ENCODE results near the gene ZNF143.

ZNF143 gene

GRCh38 chr11:9527481-9528135 is 66.8 kb downstream of the ZNF143 start:
- Histone ChIP-seq H3K4me3 (ENCODE audit: low read length in 2 of 2) (no peak overlapping the region), H3K9me3 (ENCODE audit: control insufficient read depth in 2 of 2, low read length in 2 of 2) (no peaks in the 10 kb centered on the region), H3K27ac (ENCODE audit: low read length) (peak overlapping the region; percentile 31), H3K9ac (ENCODE audit: low read length in 2 of 2) (peak overlapping the region in 1 of 2 donors; percentile 1), H3K27me3 (ENCODE audit: control insufficient read depth in 1 of 2, insufficient read depth in 2 of 2, low read length in 2 of 2) (no peaks in the 10 kb centered on the region), H3K4me1 (ENCODE audit: control insufficient read depth, insufficient read depth, low read length) (peaks cover 24% of the 10 kb centered on the region), H3K36me3 (ENCODE audit: control insufficient read depth in 2 of 2, insufficient read depth in 2 of 2, low read length in 2 of 2) (peaks cover 0 to 4% of the 10 kb centered on the region in 2 donors)

- peak overlapping the region; percentile 31 for H3K27ac ChIP-seq (ENCODE audit: low read length)
- H3K4me1 ChIP-seq (ENCODE audit: control insufficient read depth, insufficient read depth, low read length), result peaks cover 24% of the 10 kb centered on the region
- no peak overlapping the region for H3K9ac ChIP-seq (ENCODE audit: low read length in 2 of 2)
- H3K4me3 ChIP-seq (ENCODE audit: low read length in 2 of 2), result no peak overlapping the region
- no peaks in the 10 kb centered on the region for H3K9me3 ChIP-seq (ENCODE audit: control insufficient read depth in 2 of 2, low read length in 2 of 2)
- H3K27me3 ChIP-seq (ENCODE audit: control insufficient read depth in 1 of 2, insufficient read depth in 2 of 2, low read length in 2 of 2), result no peaks in the 10 kb centered on the region
- H3K36me3 ChIP-seq (ENCODE audit: control insufficient read depth in 2 of 2, insufficient read depth in 2 of 2, low read length in 2 of 2), result peaks cover 0 to 4% of the 10 kb centered on the region in 2 donors
These were observed 67.3 kb downstream of the ZNF143 start for GRCh38 chr11:9528136-9528501.

- Histone ChIP-seq H3K9me3 (ENCODE audit: control insufficient read depth in 2 of 2, low read length in 2 of 2) (no peaks in the 10 kb centered on the region), H3K36me3 (ENCODE audit: control insufficient read depth in 2 of 2, insufficient read depth in 2 of 2, low read length in 2 of 2) (peaks cover 0 to 4% of the 10 kb centered on the region in 2 donors), H3K9ac (ENCODE audit: low read length in 2 of 2) (no peak overlapping the region), H3K4me3 (ENCODE audit: low read length in 2 of 2) (no peak overlapping the region), H3K4me1 (ENCODE audit: control insufficient read depth, insufficient read depth, low read length) (peaks cover 24% of the 10 kb centered on the region), H3K27me3 (ENCODE audit: control insufficient read depth in 1 of 2, insufficient read depth in 2 of 2, low read length in 2 of 2) (no peaks in the 10 kb centered on the region), H3K27ac (ENCODE audit: low read length) (peak overlapping the region; percentile 69)
These were observed 67.9 kb downstream of the ZNF143 start for GRCh38 chr11:9528573-9529333.

- H3K9me3 ChIP-seq (ENCODE audit: control insufficient read depth in 2 of 2, low read length in 2 of 2), result no peaks in the 10 kb centered on the region
- H3K27me3 ChIP-seq (ENCODE audit: control insufficient read depth in 1 of 2, insufficient read depth in 2 of 2, low read length in 2 of 2), result no peaks in the 10 kb centered on the region
- H3K9ac ChIP-seq (ENCODE audit: low read length in 2 of 2), result peak overlapping the region; percentile 25 to 47
- peaks cover 0 to 4% of the 10 kb centered on the region in 2 donors for H3K36me3 ChIP-seq (ENCODE audit: control insufficient read depth in 2 of 2, insufficient read depth in 2 of 2, low read length in 2 of 2)
- H3K4me1 ChIP-seq (ENCODE audit: control insufficient read depth, insufficient read depth, low read length), result peaks cover 25% of the 10 kb centered on the region
- H3K27ac ChIP-seq (ENCODE audit: low read length), result peak overlapping the region; percentile 69
- H3K4me3 ChIP-seq (ENCODE audit: low read length in 2 of 2), result no peak overlapping the region
These were observed 68.5 kb downstream of the ZNF143 start for GRCh38 chr11:9529334-9529650.

GRCh38 chr11:9530020-9530621 is 69.3 kb downstream of the ZNF143 start:
- Histone ChIP-seq H3K9ac (ENCODE audit: low read length in 2 of 2) (peak overlapping the region in 1 of 2 donors; percentile 21), H3K27me3 (ENCODE audit: control insufficient read depth in 1 of 2, insufficient read depth in 2 of 2, low read length in 2 of 2) (no peaks in the 10 kb centered on the region), H3K9me3 (ENCODE audit: control insufficient read depth in 2 of 2, low read length in 2 of 2) (no peaks in the 10 kb centered on the region), H3K4me1 (ENCODE audit: control insufficient read depth, insufficient read depth, low read length) (peaks cover 31% of the 10 kb centered on the region), H3K36me3 (ENCODE audit: control insufficient read depth in 2 of 2, insufficient read depth in 2 of 2, low read length in 2 of 2) (peaks cover 0 to 4% of the 10 kb centered on the region in 2 donors), H3K27ac (ENCODE audit: low read length) (peak overlapping the region; percentile 69), H3K4me3 (ENCODE audit: low read length in 2 of 2) (no peak overlapping the region)

GRCh38 chr11:9530901-9531625 is 70.3 kb downstream of the ZNF143 start:
- Histone ChIP-seq H3K9me3 (ENCODE audit: control insufficient read depth in 2 of 2, low read length in 2 of 2) (no peaks in the 10 kb centered on the region), H3K4me1 (ENCODE audit: control insufficient read depth, insufficient read depth, low read length) (peaks cover 33% of the 10 kb centered on the region), H3K9ac (ENCODE audit: low read length in 2 of 2) (no peak overlapping the region), H3K27me3 (ENCODE audit: control insufficient read depth in 1 of 2, insufficient read depth in 2 of 2, low read length in 2 of 2) (no peaks in the 10 kb centered on the region), H3K36me3 (ENCODE audit: control insufficient read depth in 2 of 2, insufficient read depth in 2 of 2, low read length in 2 of 2) (no peaks in the 10 kb centered on the region), H3K4me3 (ENCODE audit: low read length in 2 of 2) (no peak overlapping the region), H3K27ac (ENCODE audit: low read length) (no peak overlapping the region)

GRCh38 chr11:9533058-9533457 is 72.2 kb downstream of the ZNF143 start:
- Histone ChIP-seq H3K27me3 (ENCODE audit: control insufficient read depth in 1 of 2, insufficient read depth in 2 of 2, low read length in 2 of 2) (no peaks in the 10 kb centered on the region), H3K9ac (ENCODE audit: low read length in 2 of 2) (peak overlapping the region in 1 of 2 donors; percentile 21), H3K4me3 (ENCODE audit: low read length in 2 of 2) (no peak overlapping the region), H3K4me1 (ENCODE audit: control insufficient read depth, insufficient read depth, low read length) (peaks cover 27% of the 10 kb centered on the region), H3K36me3 (ENCODE audit: control insufficient read depth in 2 of 2, insufficient read depth in 2 of 2, low read length in 2 of 2) (no peaks in the 10 kb centered on the region), H3K9me3 (ENCODE audit: control insufficient read depth in 2 of 2, low read length in 2 of 2) (no peaks in the 10 kb centered on the region), H3K27ac (ENCODE audit: low read length) (peak overlapping the region; percentile 24)

- Histone ChIP-seq H3K27me3 (ENCODE audit: control insufficient read depth in 1 of 2, insufficient read depth in 2 of 2, low read length in 2 of 2) (no peaks in the 10 kb centered on the region), H3K36me3 (ENCODE audit: control insufficient read depth in 2 of 2, insufficient read depth in 2 of 2, low read length in 2 of 2) (no peaks in the 10 kb centered on the region), H3K4me3 (ENCODE audit: low read length in 2 of 2) (no peak overlapping the region), H3K9me3 (ENCODE audit: control insufficient read depth in 2 of 2, low read length in 2 of 2) (no peaks in the 10 kb centered on the region), H3K27ac (ENCODE audit: low read length) (peak overlapping the region; percentile 41), H3K4me1 (ENCODE audit: control insufficient read depth, insufficient read depth, low read length) (peaks cover 27% of the 10 kb centered on the region), H3K9ac (ENCODE audit: low read length in 2 of 2) (peak overlapping the region in 1 of 2 donors; percentile 2)
These were observed 73.1 kb downstream of the ZNF143 start for GRCh38 chr11:9533736-9534473.

GRCh38 chr11:9535189-9535781 is 74.5 kb downstream of the ZNF143 start:
- H3K9me3 ChIP-seq (ENCODE audit: control insufficient read depth in 2 of 2, low read length in 2 of 2), result no peaks in the 10 kb centered on the region
- H3K4me3 ChIP-seq (ENCODE audit: low read length in 2 of 2), result no peak overlapping the region
- peaks cover 15% of the 10 kb centered on the region for H3K4me1 ChIP-seq (ENCODE audit: control insufficient read depth, insufficient read depth, low read length)
- peak overlapping the region; percentile 41 for H3K27ac ChIP-seq (ENCODE audit: low read length)
- H3K27me3 ChIP-seq (ENCODE audit: control insufficient read depth in 1 of 2, insufficient read depth in 2 of 2, low read length in 2 of 2), result no peaks in the 10 kb centered on the region
- H3K9ac ChIP-seq (ENCODE audit: low read length in 2 of 2), result no peak overlapping the region
- no peaks in the 10 kb centered on the region for H3K36me3 ChIP-seq (ENCODE audit: control insufficient read depth in 2 of 2, insufficient read depth in 2 of 2, low read length in 2 of 2)

- Histone ChIP-seq H3K27ac (ENCODE audit: low read length) (no peak overlapping the region), H3K36me3 (ENCODE audit: control insufficient read depth in 2 of 2, insufficient read depth in 2 of 2, low read length in 2 of 2) (no peaks in the 10 kb centered on the region), H3K9me3 (ENCODE audit: control insufficient read depth in 2 of 2, low read length in 2 of 2) (no peaks in the 10 kb centered on the region), H3K27me3 (ENCODE audit: control insufficient read depth in 1 of 2, insufficient read depth in 2 of 2, low read length in 2 of 2) (no peaks in the 10 kb centered on the region), H3K9ac (ENCODE audit: low read length in 2 of 2) (no peak overlapping the region), H3K4me3 (ENCODE audit: low read length in 2 of 2) (no peak overlapping the region), H3K4me1 (ENCODE audit: control insufficient read depth, insufficient read depth, low read length) (peaks cover 9% of the 10 kb centered on the region)
These were observed 77.7 kb downstream of the ZNF143 start for GRCh38 chr11:9538548-9538947.

All from stomach smooth muscle (tissue), 2 donors.